Trophoblast cell (in vitro differentiated cells and primary cell): ENCODE results near the gene ZC3H7B.

Source experiments
- DNase-seq, 2 donors: peaks; one replicate each; pipeline ENCODE4 v3.0.0-alpha.2; 2016
- H2AFZ ChIP-seq: 2 replicates; pipeline ENCODE4 v1.6.1; 2013; ENCODE audit warnings: low read length, moderate library complexity, mild to moderate bottlenecking; ENCODE audit not compliant: insufficient read depth, poor library complexity
- H2AK5ac ChIP-seq: 2 replicates; pipeline ENCODE4 v1.6.1; 2013; ENCODE audit warnings: mild to moderate bottlenecking, low read length
- H2BK120ac ChIP-seq: 2 replicates; pipeline ENCODE4 v1.6.1; 2013; ENCODE audit warnings: low read length, mild to moderate bottlenecking, moderate library complexity; ENCODE audit not compliant: insufficient read depth, poor library complexity
- H2BK12ac ChIP-seq: 2 replicates; pipeline ENCODE4 v1.6.1; 2013; ENCODE audit warnings: mild to moderate bottlenecking, low read length, moderate library complexity
- H2BK5ac ChIP-seq: 2 replicates; pipeline ENCODE4 v1.6.1; 2013; ENCODE audit warnings: low read length, low read depth, moderate library complexity, mild to moderate bottlenecking; ENCODE audit not compliant: poor library complexity
- H3K14ac ChIP-seq: 2 replicates; pipeline ENCODE4 v1.6.1; 2013; ENCODE audit warnings: mild to moderate bottlenecking, low read length
- H3K18ac ChIP-seq: 2 replicates; pipeline ENCODE4 v1.6.1; 2013; ENCODE audit warnings: mild to moderate bottlenecking, low read length
- H3K23ac ChIP-seq: 2 replicates; pipeline ENCODE4 v1.6.1; 2013; ENCODE audit warnings: low read length
- H3K27ac ChIP-seq: 2 replicates; pipeline ENCODE4 v1.5.1; 2013; ENCODE audit warnings: low read depth, mild to moderate bottlenecking, inconsistent platforms, low read length, moderate library complexity
- H3K27me3 ChIP-seq: 2 replicates; pipeline ENCODE4 v1.6.1; 2013; ENCODE audit warnings: inconsistent platforms, mild to moderate bottlenecking, low read length, moderate library complexity; ENCODE audit not compliant: insufficient read depth
- H3K36me3 ChIP-seq, 2 experiments: 1 replicate in 1 of 2; 2 replicates in 1 of 2; pipeline ENCODE4 v1.6.1; 2013; ENCODE audit warnings: low read length in 2 of 2, mild to moderate bottlenecking in 2 of 2, moderate library complexity in 1 of 2; ENCODE audit not compliant: insufficient read depth in 2 of 2, control insufficient read depth in 1 of 2
- H3K4ac ChIP-seq: 2 replicates; pipeline ENCODE4 v1.6.1; 2013; ENCODE audit warnings: low read depth, mild to moderate bottlenecking, low read length, moderate library complexity
- H3K4me1 ChIP-seq, 2 experiments: 1 replicate in 1 of 2; 2 replicates in 1 of 2; pipeline ENCODE4 v1.6.1; 2013; ENCODE audit warnings: low read length in 2 of 2, mild to moderate bottlenecking in 2 of 2, moderate library complexity in 1 of 2; ENCODE audit not compliant: insufficient read depth in 2 of 2, control insufficient read depth in 1 of 2
- H3K4me2 ChIP-seq: 2 replicates; pipeline ENCODE4 v1.6.1; 2013; ENCODE audit warnings: inconsistent platforms, mild to moderate bottlenecking, low read length, moderate library complexity
- H3K4me3 ChIP-seq: 2 replicates; pipeline ENCODE4 v1.5.1; 2013; ENCODE audit warnings: mild to moderate bottlenecking, low read depth, low read length, inconsistent platforms
- H3K79me1 ChIP-seq: one replicate; pipeline ENCODE4 v1.6.1; 2013; ENCODE audit warnings: low read length
- H3K79me2 ChIP-seq: 2 replicates; pipeline ENCODE4 v1.6.1; 2013; ENCODE audit warnings: low read length, mild to moderate bottlenecking; ENCODE audit not compliant: control insufficient read depth, insufficient read depth, poor library complexity
- H3K9ac ChIP-seq: 2 replicates; pipeline ENCODE4 v1.6.1; 2013; ENCODE audit warnings: mild to moderate bottlenecking, low read length
- H3K9me3 ChIP-seq: 2 replicates; pipeline ENCODE4 v1.6.1; 2013; ENCODE audit warnings: low read depth, mild to moderate bottlenecking, control low read depth, inconsistent platforms, low read length; ENCODE audit not compliant: insufficient read depth
- H4K12ac ChIP-seq: 2 replicates; pipeline ENCODE4 v1.6.1; 2013; ENCODE audit warnings: low read depth, mild to moderate bottlenecking, low read length, moderate library complexity
- H4K8ac ChIP-seq: 2 replicates; pipeline ENCODE4 v1.6.1; 2013; ENCODE audit warnings: low read depth, mild to moderate bottlenecking, low read length, moderate library complexity
- H4K91ac ChIP-seq: one replicate; pipeline ENCODE4 v1.6.1; 2013; ENCODE audit warnings: low read depth, mild to moderate bottlenecking, low read length, moderate library complexity
- WGBS: extraction: QIAGEN DNeasy Blood & Tissue Kit; methylation state at CpG from one replicate; pipeline ENCODE4 v1.1.7; 2013; ENCODE audit warnings: missing lambda C conversion rate; ENCODE audit not compliant: insufficient read length, insufficient coverage; ENCODE audit errors: extremely low coverage; 5-methylcytosine and 5-hydroxymethylcytosine counted together

ZC3H7B gene

GRCh38 chr22:41302021-41302767 is 869 bp downstream of the ZC3H7B start:
- H4K91ac ChIP-seq = peak overlapping the region; percentile 96
- H3K23ac ChIP-seq = no peak overlapping the region
- peak overlapping the region; percentile 91 for H3K9ac ChIP-seq
- H2AFZ ChIP-seq = peak overlapping the region; percentile 59
- H3K18ac ChIP-seq = peak overlapping the region; percentile 60
- peak overlapping the region; percentile 93 for H4K8ac ChIP-seq
- WGBS = no CpG with 5 or more reads among the region's 60 CpGs
- H2AK5ac ChIP-seq = peak overlapping the region; percentile 83
- peak overlapping the region; percentile 81 for H3K4me2 ChIP-seq
- peak overlapping the region; percentile 92 for H2BK120ac ChIP-seq
- H2BK12ac ChIP-seq = peak overlapping the region; percentile 16
- H3K4ac ChIP-seq = peak overlapping the region; percentile 98
- H3K4me1 ChIP-seq = peaks cover 2 to 7% of the 10 kb centered on the region in 2 experiments
- peak overlapping the region; percentile 96 for H3K14ac ChIP-seq
- no peaks in the 10 kb centered on the region for H3K9me3 ChIP-seq
- H4K12ac ChIP-seq = peak overlapping the region; percentile 95
- no peaks in the 10 kb centered on the region for H3K27me3 ChIP-seq
- peak overlapping the region; percentile 66 for H3K27ac ChIP-seq
- DNase-seq = no peak
- H3K79me2 ChIP-seq = peaks cover 20% of the 10 kb centered on the region
- peaks cover 4% of the 10 kb centered on the region in 2 experiments for H3K36me3 ChIP-seq
- peak overlapping the region; percentile 81 for H3K4me3 ChIP-seq
- peaks cover 13% of the 10 kb centered on the region for H3K79me1 ChIP-seq
- peak overlapping the region; percentile 91 for H2BK5ac ChIP-seq

GRCh38 chr22:41302811-41303210 is 1.5 kb downstream of the ZC3H7B start:
- no CpG with 5 or more reads among the region's 5 CpGs for WGBS
- no peak overlapping the region for H3K27ac ChIP-seq

DNA sequence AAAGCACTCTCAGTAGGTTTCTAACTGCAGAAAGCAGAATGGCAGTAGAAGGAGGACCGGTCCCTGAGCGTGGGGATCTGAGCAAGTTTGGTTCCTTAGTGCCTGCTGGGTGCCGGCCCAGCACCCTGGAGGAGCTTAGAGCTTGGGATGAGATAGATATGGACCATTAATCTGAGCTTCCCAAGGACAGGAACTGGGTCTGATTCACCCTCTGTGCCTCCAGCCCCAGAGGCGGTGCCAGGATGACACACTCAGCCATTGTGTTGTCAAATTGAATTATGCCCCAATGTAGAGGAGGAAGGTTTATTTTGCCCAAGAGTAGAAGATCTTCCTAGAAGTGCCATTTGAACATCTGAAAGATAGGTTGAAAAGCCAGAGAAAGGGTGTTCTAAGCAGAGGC is 4.3 kb downstream of the ZC3H7B start:
- H3K4me3 ChIP-seq = no peak overlapping the region
- peaks cover 6 to 9% of the 10 kb centered on the region in 2 experiments for H3K4me1 ChIP-seq
- no CpG with 5 or more reads among the region's 4 CpGs for WGBS
- H3K9me3 ChIP-seq = no peaks in the 10 kb centered on the region
- peaks cover 23% of the 10 kb centered on the region for H3K79me2 ChIP-seq
- H3K27me3 ChIP-seq = no peaks in the 10 kb centered on the region
- H3K9ac ChIP-seq = no peak overlapping the region
- H4K12ac ChIP-seq = no peak overlapping the region
- H2AFZ ChIP-seq = no peak overlapping the region
- H3K4ac ChIP-seq = peak overlapping the region; percentile 2
- no peak overlapping the region for H3K23ac ChIP-seq
- no peak overlapping the region for H4K91ac ChIP-seq
- H2BK5ac ChIP-seq = no peak overlapping the region
- no peak overlapping the region for H3K4me2 ChIP-seq
- no peak overlapping the region for H4K8ac ChIP-seq
- no peak overlapping the region for H2BK120ac ChIP-seq
- H3K14ac ChIP-seq = no peak overlapping the region
- no peak for DNase-seq
- H2BK12ac ChIP-seq = no peak overlapping the region
- H3K18ac ChIP-seq = peak overlapping the region; percentile 1
- no peak overlapping the region for H3K27ac ChIP-seq
- H2AK5ac ChIP-seq = no peak overlapping the region
- H3K79me1 ChIP-seq = peaks cover 13% of the 10 kb centered on the region
- peaks cover 6 to 10% of the 10 kb centered on the region in 2 experiments for H3K36me3 ChIP-seq

More at GRCh38 chr22:41302811-41303210, 1.5 kb downstream of the ZC3H7B start:
- peak overlapping the region; percentile 92 for H2BK120ac ChIP-seq
- no peak overlapping the region for H3K23ac ChIP-seq
- H3K14ac ChIP-seq = peak overlapping the region; percentile 21
- peak overlapping the region; percentile 93 for H4K8ac ChIP-seq
- H3K9ac ChIP-seq = peak overlapping the region; percentile 91
- no peak for DNase-seq
- H2AFZ ChIP-seq = peak overlapping the region; percentile 59
- peak overlapping the region; percentile 81 for H3K4me2 ChIP-seq
- H3K27me3 ChIP-seq = no peaks in the 10 kb centered on the region
- peak overlapping the region; percentile 91 for H2BK5ac ChIP-seq
- H3K36me3 ChIP-seq = peaks cover 4% of the 10 kb centered on the region in 2 experiments
- peak overlapping the region; percentile 19 for H2BK12ac ChIP-seq
- H3K79me2 ChIP-seq = peaks cover 20% of the 10 kb centered on the region
- H4K12ac ChIP-seq = peak overlapping the region; percentile 66
- peaks cover 6 to 7% of the 10 kb centered on the region in 2 experiments for H3K4me1 ChIP-seq
- peak overlapping the region; percentile 96 for H3K4ac ChIP-seq
- H3K4me3 ChIP-seq = peak overlapping the region; percentile 81
- no peaks in the 10 kb centered on the region for H3K9me3 ChIP-seq
- peak overlapping the region; percentile 34 for H2AK5ac ChIP-seq
- H4K91ac ChIP-seq = peak overlapping the region; percentile 96
- peak overlapping the region; percentile 60 for H3K18ac ChIP-seq
- peaks cover 13% of the 10 kb centered on the region for H3K79me1 ChIP-seq

- Histone ChIP-seq H3K4ac (no peak overlapping the region), H3K18ac (no peak overlapping the region), H3K27me3 (no peaks in the 10 kb centered on the region), H2AK5ac (no peak overlapping the region), H3K23ac (no peak overlapping the region), H2BK120ac (no peak overlapping the region), H4K12ac (no peak overlapping the region), H3K36me3 (peaks cover 6 to 10% of the 10 kb centered on the region in 2 experiments), H4K8ac (no peak overlapping the region), H2BK5ac (no peak overlapping the region), H3K79me1 (no peaks in the 10 kb centered on the region), H3K14ac (no peak overlapping the region), H4K91ac (no peak overlapping the region), H2BK12ac (no peak overlapping the region), H3K4me2 (no peak overlapping the region), H3K79me2 (peaks cover 12% of the 10 kb centered on the region), H3K9ac (no peak overlapping the region), H3K4me3 (no peak overlapping the region), H3K4me1 (peaks cover 4 to 5% of the 10 kb centered on the region in 2 experiments), H2AFZ (no peak overlapping the region), H3K27ac (no peak overlapping the region), H3K9me3 (no peaks in the 10 kb centered on the region)
- DNase-seq = peak in 1 of 2 donors; percentile 8
- WGBS = no CpG with 5 or more reads among the region's 3 CpGs
Measured at GRCh38 chr22:41308054-41308453, 6.7 kb downstream of the ZC3H7B start.
